ENCODE measurements around the gene DGCR8.

DGCR8 gene

GRCh38 chr22:20101638-20102037, 21.6 kb downstream of the DGCR8 start:
- H3K36me3 ChIP-seq (ENCODE audit: control insufficient read depth, low read depth, low read length), result peaks cover 86% of the 10 kb centered on the region
- no peaks in the 10 kb centered on the region for H3K9me3 ChIP-seq (ENCODE audit: control insufficient read depth, low read depth, low read length)
- H3K9ac ChIP-seq (ENCODE audit: low read length), result no peak overlapping the region
- no peaks in the 10 kb centered on the region for H3K27me3 ChIP-seq (ENCODE audit: control insufficient read depth, insufficient read depth, low read length)
- H3K4me1 ChIP-seq (ENCODE audit: control insufficient read depth, low read depth, low read length), result peaks cover 6% of the 10 kb centered on the region
- no peak overlapping the region for H3K4me3 ChIP-seq (ENCODE audit: low read length)
- no peak overlapping the region for H3K27ac ChIP-seq (ENCODE audit: low read length)

GRCh38 chr22:20102203-20102780, 22.3 kb downstream of the DGCR8 start:
- H3K36me3 ChIP-seq (ENCODE audit: control insufficient read depth, low read depth, low read length), result peaks cover 86% of the 10 kb centered on the region
- H3K9me3 ChIP-seq (ENCODE audit: control insufficient read depth, low read depth, low read length), result no peaks in the 10 kb centered on the region
- no peaks in the 10 kb centered on the region for H3K27me3 ChIP-seq (ENCODE audit: control insufficient read depth, insufficient read depth, low read length)
- peaks cover 6% of the 10 kb centered on the region for H3K4me1 ChIP-seq (ENCODE audit: control insufficient read depth, low read depth, low read length)
- no peak overlapping the region for H3K4me3 ChIP-seq (ENCODE audit: low read length)
- H3K27ac ChIP-seq (ENCODE audit: low read length), result no peak overlapping the region
- no peak overlapping the region for H3K9ac ChIP-seq (ENCODE audit: low read length)

GRCh38 chr22:20105456-20106204, 25.6 kb downstream of the DGCR8 start:
- Histone ChIP-seq H3K27ac (ENCODE audit: low read length) (no peak overlapping the region), H3K27me3 (ENCODE audit: control insufficient read depth, insufficient read depth, low read length) (no peaks in the 10 kb centered on the region), H3K9ac (ENCODE audit: low read length) (no peak overlapping the region), H3K4me3 (ENCODE audit: low read length) (no peak overlapping the region), H3K4me1 (ENCODE audit: control insufficient read depth, low read depth, low read length) (peaks cover 1% of the 10 kb centered on the region), H3K36me3 (ENCODE audit: control insufficient read depth, low read depth, low read length) (peaks cover 90% of the 10 kb centered on the region), H3K9me3 (ENCODE audit: control insufficient read depth, low read depth, low read length) (no peaks in the 10 kb centered on the region)

GRCh38 chr22:20106205-20106848, 26.3 kb downstream of the DGCR8 start:
- Histone ChIP-seq H3K4me1 (ENCODE audit: control insufficient read depth, low read depth, low read length) (no peaks in the 10 kb centered on the region), H3K9me3 (ENCODE audit: control insufficient read depth, low read depth, low read length) (no peaks in the 10 kb centered on the region)

GRCh38 chr22:20106849-20107237, 26.8 kb downstream of the DGCR8 start:
- H3K27me3 ChIP-seq (ENCODE audit: control insufficient read depth, insufficient read depth, low read length), result no peaks in the 10 kb centered on the region
- no peak overlapping the region for H3K27ac ChIP-seq (ENCODE audit: low read length)
- peaks cover 85% of the 10 kb centered on the region for H3K36me3 ChIP-seq (ENCODE audit: control insufficient read depth, low read depth, low read length)
- H3K9me3 ChIP-seq (ENCODE audit: control insufficient read depth, low read depth, low read length), result no peaks in the 10 kb centered on the region
- H3K4me3 ChIP-seq (ENCODE audit: low read length), result no peak overlapping the region
- no peaks in the 10 kb centered on the region for H3K4me1 ChIP-seq (ENCODE audit: control insufficient read depth, low read depth, low read length)
- no peak overlapping the region for H3K9ac ChIP-seq (ENCODE audit: low read length)

More at GRCh38 chr22:20106205-20106848, 26.3 kb downstream of the DGCR8 start:
- no peak overlapping the region for H3K4me3 ChIP-seq (ENCODE audit: low read length)
- no peak overlapping the region for H3K27ac ChIP-seq (ENCODE audit: low read length)
- H3K9ac ChIP-seq (ENCODE audit: low read length), result no peak overlapping the region
- no peaks in the 10 kb centered on the region for H3K27me3 ChIP-seq (ENCODE audit: control insufficient read depth, insufficient read depth, low read length)
- H3K36me3 ChIP-seq (ENCODE audit: control insufficient read depth, low read depth, low read length), result peaks cover 89% of the 10 kb centered on the region

- H3K27ac ChIP-seq (ENCODE audit: low read length), result no peak overlapping the region
- no peak overlapping the region for H3K4me3 ChIP-seq (ENCODE audit: low read length)
- peaks cover 85% of the 10 kb centered on the region for H3K36me3 ChIP-seq (ENCODE audit: control insufficient read depth, low read depth, low read length)
- no peaks in the 10 kb centered on the region for H3K4me1 ChIP-seq (ENCODE audit: control insufficient read depth, low read depth, low read length)
- H3K9me3 ChIP-seq (ENCODE audit: control insufficient read depth, low read depth, low read length), result no peaks in the 10 kb centered on the region
- no peak overlapping the region for H3K9ac ChIP-seq (ENCODE audit: low read length)
- H3K27me3 ChIP-seq (ENCODE audit: control insufficient read depth, insufficient read depth, low read length), result no peaks in the 10 kb centered on the region
Measured at GRCh38 chr22:20107471-20107901, 27.4 kb downstream of the DGCR8 start.

- no peak overlapping the region for H3K27ac ChIP-seq (ENCODE audit: low read length)
Measured at GRCh38 chr22:20107951-20108756, 28.1 kb downstream of the DGCR8 start.

GRCh38 chr22:20108757-20109230, 28.8 kb downstream of the DGCR8 start:
- no peak overlapping the region for H3K27ac ChIP-seq (ENCODE audit: low read length)
- H3K4me3 ChIP-seq (ENCODE audit: low read length), result no peak overlapping the region
- H3K36me3 ChIP-seq (ENCODE audit: control insufficient read depth, low read depth, low read length), result peaks cover 76% of the 10 kb centered on the region
- H3K9me3 ChIP-seq (ENCODE audit: control insufficient read depth, low read depth, low read length), result no peaks in the 10 kb centered on the region
- no peak overlapping the region for H3K9ac ChIP-seq (ENCODE audit: low read length)
- no peaks in the 10 kb centered on the region for H3K4me1 ChIP-seq (ENCODE audit: control insufficient read depth, low read depth, low read length)
- H3K27me3 ChIP-seq (ENCODE audit: control insufficient read depth, insufficient read depth, low read length), result no peaks in the 10 kb centered on the region

More at GRCh38 chr22:20107951-20108756, 28.1 kb downstream of the DGCR8 start:
- no peaks in the 10 kb centered on the region for H3K4me1 ChIP-seq (ENCODE audit: control insufficient read depth, low read depth, low read length)
- no peak overlapping the region for H3K9ac ChIP-seq (ENCODE audit: low read length)
- no peak overlapping the region for H3K4me3 ChIP-seq (ENCODE audit: low read length)
- peaks cover 82% of the 10 kb centered on the region for H3K36me3 ChIP-seq (ENCODE audit: control insufficient read depth, low read depth, low read length)
- H3K27me3 ChIP-seq (ENCODE audit: control insufficient read depth, insufficient read depth, low read length), result no peaks in the 10 kb centered on the region
- no peaks in the 10 kb centered on the region for H3K9me3 ChIP-seq (ENCODE audit: control insufficient read depth, low read depth, low read length)

- Histone ChIP-seq H3K9me3 (ENCODE audit: control insufficient read depth, low read depth, low read length) (no peaks in the 10 kb centered on the region), H3K36me3 (ENCODE audit: control insufficient read depth, low read depth, low read length) (peaks cover 76% of the 10 kb centered on the region), H3K4me1 (ENCODE audit: control insufficient read depth, low read depth, low read length) (no peaks in the 10 kb centered on the region), H3K27me3 (ENCODE audit: control insufficient read depth, insufficient read depth, low read length) (no peaks in the 10 kb centered on the region), H3K4me3 (ENCODE audit: low read length) (no peak overlapping the region), H3K9ac (ENCODE audit: low read length) (no peak overlapping the region), H3K27ac (ENCODE audit: low read length) (no peak overlapping the region)
Measured at GRCh38 chr22:20109411-20110358, 29.6 kb downstream of the DGCR8 start.

GRCh38 chr22:20110359-20110985, 30.4 kb downstream of the DGCR8 start:
- peaks cover 68% of the 10 kb centered on the region for H3K36me3 ChIP-seq (ENCODE audit: control insufficient read depth, low read depth, low read length)
- H3K4me1 ChIP-seq (ENCODE audit: control insufficient read depth, low read depth, low read length), result no peaks in the 10 kb centered on the region
- no peaks in the 10 kb centered on the region for H3K27me3 ChIP-seq (ENCODE audit: control insufficient read depth, insufficient read depth, low read length)
- H3K4me3 ChIP-seq (ENCODE audit: low read length), result no peak overlapping the region
- no peak overlapping the region for H3K27ac ChIP-seq (ENCODE audit: low read length)
- no peaks in the 10 kb centered on the region for H3K9me3 ChIP-seq (ENCODE audit: control insufficient read depth, low read depth, low read length)
- H3K9ac ChIP-seq (ENCODE audit: low read length), result no peak overlapping the region
